ENCODE results near the gene ASTN2.

GRCh38 chr9:117253261-117253660, 161.6 kb downstream of the ASTN2 start:
- TF ChIP-seq, protein P1, sequence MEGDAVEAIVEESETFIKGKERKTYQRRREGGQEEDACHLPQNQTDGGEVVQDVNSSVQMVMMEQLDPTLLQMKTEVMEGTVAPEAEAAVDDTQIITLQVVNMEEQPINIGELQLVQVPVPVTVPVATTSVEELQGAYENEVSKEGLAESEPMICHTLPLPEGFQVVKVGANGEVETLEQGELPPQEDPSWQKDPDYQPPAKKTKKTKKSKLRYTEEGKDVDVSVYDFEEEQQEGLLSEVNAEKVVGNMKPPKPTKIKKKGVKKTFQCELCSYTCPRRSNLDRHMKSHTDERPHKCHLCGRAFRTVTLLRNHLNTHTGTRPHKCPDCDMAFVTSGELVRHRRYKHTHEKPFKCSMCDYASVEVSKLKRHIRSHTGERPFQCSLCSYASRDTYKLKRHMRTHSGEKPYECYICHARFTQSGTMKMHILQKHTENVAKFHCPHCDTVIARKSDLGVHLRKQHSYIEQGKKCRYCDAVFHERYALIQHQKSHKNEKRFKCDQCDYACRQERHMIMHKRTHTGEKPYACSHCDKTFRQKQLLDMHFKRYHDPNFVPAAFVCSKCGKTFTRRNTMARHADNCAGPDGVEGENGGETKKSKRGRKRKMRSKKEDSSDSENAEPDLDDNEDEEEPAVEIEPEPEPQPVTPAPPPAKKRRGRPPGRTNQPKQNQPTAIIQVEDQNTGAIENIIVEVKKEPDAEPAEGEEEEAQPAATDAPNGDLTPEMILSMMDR (IDR thresholded peaks at IDR 0.05 in 2 of 3, conservative IDR thresholded peaks at IDR 0.05 in 1 of 3; ENCODE audit: borderline replicate concordance in 1 of 3, insufficient read depth in 1 of 3, low read depth in 2 of 3, low read length in 2 of 3) = no peak
- TF ChIP-seq SP1 (IDR thresholded peaks at IDR 0.05; ENCODE audit: low read depth) (no peak), POLR2A (IDR thresholded peaks at IDR 0.05; ENCODE audit: borderline replicate concordance, extremely low read depth, insufficient read depth, insufficient read length) (no peak), SIN3A (IDR thresholded peaks at IDR 0.05; ENCODE audit: low read depth) (no peak), MAX (IDR thresholded peaks at IDR 0.05) (no peak), EGR1 (IDR thresholded peaks at IDR 0.05; ENCODE audit: low read depth) (no peak), POLR2AphosphoS5 (IDR thresholded peaks at IDR 0.05; ENCODE audit: low read depth, low read length) (no peak), REST (IDR thresholded peaks at IDR 0.05; ENCODE audit: low read depth) (no peak), EZH2 (IDR thresholded peaks at IDR 0.05) (no peak), ZNF274 (IDR thresholded peaks at IDR 0.05; ENCODE audit: low read depth, low read length) (no peak)
